GM20431 (cell line): ENCODE data around the gene TMPRSS3.

ENCODE experiments used
- in situ Hi-C: fragments of 300-500 bp; cut with MseI, MboI; formaldehyde crosslinking; loops from one replicate; pipeline ENCODE4 v1.15.0; 2020; ENCODE audit warnings: low sequenced_read_pairs; ENCODE audit not compliant: unreplicated experiment

TMPRSS3 gene

DNA sequence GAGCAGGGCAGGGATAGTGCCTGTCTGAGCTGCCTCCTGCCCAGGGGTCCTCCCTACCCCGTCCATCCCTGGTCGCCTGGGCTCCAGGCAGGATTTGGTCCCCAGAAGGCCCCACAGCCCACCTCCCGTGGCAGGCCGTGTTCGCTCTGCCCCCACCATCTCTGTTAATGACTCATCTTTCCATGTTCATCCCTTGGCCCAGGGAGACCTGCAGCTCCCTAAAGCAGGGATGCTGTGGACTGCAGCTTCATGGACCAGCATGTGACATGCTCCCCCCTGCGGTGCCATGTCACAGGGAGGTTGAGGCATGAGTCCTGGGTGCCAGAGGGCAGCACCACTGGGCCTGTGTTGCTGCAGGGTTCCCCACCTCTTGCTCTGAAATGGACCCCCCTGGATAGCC lies 34.7 kb upstream of the TMPRSS3 start:
- in situ Hi-C loops: loop anchor here (25.0 kb wide), 1 partner anchor 268 kb away; no protein-coding TSS in a partner anchor

DNA sequence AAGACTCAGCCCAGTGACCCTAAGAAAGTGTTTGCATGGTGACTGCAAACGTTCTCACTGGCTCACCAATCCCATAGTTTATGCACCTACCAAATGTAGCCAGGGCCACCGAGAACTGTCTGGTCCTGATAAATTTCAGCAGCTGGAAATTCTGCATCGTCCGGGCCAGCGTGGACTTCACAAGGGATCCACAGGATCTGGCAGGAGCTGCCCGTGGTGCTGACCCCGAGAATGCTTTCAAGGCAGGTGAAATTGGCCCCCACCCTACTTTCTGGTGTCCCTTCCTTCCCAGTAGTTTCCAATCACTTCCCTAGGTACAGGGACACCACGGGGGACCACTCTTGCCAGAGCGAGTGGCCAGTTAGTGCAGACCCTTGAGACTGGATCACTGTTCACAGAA lies 34.0 kb upstream of the TMPRSS3 start:
- in situ Hi-C loops: loop anchor here (25.0 kb wide), 1 partner anchor 268 kb away; no protein-coding TSS in a partner anchor

DNA sequence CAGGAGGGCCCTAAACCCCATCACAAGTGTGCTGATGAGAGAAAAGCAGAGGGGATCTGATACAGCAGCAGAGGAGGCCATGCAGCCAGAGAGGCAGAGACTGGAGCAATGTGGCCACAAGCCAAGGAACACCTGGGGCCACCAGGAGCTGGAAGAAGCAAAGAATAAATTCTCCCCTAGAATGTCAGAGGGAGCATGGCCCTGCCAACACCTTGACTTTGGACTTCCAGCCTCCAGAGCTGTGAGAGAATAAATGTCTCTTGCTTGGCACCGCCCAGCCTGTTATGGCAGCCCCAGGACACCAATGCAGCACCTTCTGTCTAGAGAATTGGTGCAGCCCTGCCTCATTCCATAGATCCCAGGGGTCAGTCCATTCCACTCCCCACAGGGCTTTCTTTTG lies 33.2 kb upstream of the TMPRSS3 start:
- in situ Hi-C loops: loop anchor here (25.0 kb wide), 1 partner anchor 267 kb away; no protein-coding TSS in a partner anchor

DNA sequence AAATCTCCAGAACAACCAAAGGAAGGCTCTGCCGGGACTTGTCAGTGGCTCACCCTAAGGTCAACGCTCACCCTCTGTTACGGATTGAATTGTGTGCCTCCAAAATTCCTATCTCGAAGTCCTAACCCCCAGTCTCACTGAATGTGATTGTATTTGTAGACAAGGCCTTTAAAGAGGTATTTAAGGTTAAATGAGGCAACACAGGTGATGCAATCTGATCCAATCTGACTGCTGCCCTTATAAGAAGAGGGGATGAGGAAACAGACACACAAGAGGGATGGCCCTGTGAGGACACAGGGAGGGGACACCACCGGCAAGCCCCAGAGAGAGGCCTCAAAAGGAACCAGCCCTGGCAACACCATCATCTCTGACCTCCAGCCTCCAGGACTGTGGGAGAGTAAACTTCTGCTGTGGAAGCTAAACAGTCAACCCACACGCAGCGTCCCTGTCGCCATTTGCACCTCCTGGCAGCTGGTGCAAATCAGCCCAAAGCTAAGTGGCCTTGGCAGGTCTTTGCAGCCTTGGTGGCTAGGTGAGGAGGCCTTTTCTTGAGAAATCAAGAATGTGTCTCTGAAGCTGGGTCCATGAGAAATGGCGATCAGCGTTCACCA lies 32.1 kb upstream of the TMPRSS3 start:
- in situ Hi-C loops: loop anchor here (25.0 kb wide), 1 partner anchor 266 kb away; no protein-coding TSS in a partner anchor

DNA sequence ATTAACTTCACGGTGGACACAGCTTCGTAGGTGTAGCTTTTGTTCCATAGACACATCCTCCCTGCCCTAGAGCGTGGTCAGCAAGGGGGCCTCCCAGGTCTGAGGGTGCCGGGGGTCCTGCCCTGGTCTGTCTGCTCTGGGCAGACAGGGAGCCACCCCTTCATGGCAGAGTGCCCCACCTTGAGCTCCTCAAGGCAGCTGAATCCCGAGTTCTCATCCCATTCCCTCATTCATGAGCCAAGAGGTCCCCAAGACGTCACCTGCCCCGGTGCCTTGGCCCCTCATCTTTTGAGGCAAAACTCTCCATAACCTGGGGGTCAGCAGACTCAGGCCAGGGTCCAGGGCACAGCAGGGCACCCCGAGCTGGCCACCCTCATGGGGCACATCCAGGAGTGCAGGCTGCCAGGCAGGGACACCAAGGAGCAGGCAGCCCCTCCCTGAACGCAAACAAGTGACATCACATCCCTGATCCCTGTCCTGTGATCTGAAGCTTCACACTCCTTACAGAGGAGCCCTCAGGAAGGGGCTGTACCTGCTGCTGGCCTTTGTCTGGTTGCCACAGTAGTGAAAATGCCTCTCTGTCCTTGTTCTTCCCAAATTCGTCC lies 31.1 kb upstream of the TMPRSS3 start:
- in situ Hi-C loops: loop anchor here (25.0 kb wide), 1 partner anchor 265 kb away; no protein-coding TSS in a partner anchor

DNA sequence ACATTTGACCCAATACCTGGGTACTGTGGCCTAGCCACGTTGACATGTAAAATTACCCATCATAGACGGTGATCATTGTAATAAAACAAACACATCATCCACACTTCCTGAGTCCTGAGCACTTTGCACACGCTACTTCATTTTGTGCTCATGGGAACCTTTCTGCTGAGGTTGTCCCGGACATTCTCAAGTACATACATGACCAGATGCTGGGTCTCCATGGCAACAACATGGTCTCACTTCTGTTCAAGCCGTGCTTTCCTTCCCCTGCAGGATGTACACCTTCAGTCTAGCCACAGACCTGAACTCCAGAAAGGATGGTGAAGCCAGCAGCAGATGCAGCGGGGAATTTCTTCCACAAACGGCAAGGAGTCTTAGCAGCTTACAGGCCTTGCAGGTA lies 30.6 kb upstream of the TMPRSS3 start:
- in situ Hi-C loops: loop anchor here (25.0 kb wide), 1 partner anchor 264 kb away; no protein-coding TSS in a partner anchor

DNA sequence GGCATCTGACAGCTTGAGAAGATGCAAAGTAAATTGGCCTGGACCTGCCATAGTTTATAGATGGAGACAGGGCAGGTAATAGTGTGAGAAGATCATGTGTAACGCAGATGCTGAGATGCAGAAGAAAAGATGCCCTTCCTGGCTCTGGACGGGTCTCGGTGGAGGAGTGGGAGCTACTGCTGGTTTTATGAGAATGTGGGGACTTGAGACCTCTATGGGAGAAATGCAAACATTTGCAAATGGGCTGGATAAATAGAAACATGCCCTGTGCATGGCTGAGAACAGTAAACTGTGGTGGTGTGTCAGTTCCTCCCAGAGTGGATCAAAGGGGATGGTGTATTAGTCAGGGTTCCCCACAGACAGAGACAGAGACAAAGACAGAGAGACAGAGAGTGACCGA lies 29.7 kb upstream of the TMPRSS3 start:
- in situ Hi-C loops: loop anchor here (25.0 kb wide), 1 partner anchor 263 kb away; no protein-coding TSS in a partner anchor

DNA sequence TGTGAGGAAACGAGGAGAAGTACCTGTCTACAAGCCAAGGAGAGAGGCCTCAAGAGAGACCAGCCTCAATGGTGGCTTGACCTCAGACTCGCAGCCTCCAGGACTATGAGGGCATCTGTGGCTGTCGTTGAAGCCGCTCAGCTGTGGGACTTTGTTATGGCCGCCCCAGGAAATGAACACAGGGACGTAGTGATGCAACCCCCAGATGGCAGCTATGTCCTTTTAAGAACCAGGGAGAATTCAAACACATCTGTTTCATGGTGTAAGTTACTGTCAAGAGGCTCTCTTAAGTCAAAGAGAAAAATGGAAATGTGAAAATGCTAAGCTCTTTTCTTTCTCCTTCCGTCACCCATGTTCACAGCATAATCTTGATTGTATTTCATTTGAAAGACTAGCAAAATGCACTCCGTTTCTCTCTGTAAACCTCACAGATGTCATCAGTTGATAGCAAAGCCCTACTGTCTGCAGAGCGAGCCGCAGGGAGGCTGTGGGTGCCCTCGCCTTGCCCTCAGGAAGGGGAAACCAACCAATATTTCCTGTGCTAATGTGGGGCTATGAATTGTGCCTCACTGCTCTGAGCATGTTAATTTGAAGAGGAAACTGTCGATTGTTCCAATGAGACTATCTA lies 29.2 kb upstream of the TMPRSS3 start:
- in situ Hi-C loops: loop anchor here (25.0 kb wide), 1 partner anchor 263 kb away; no protein-coding TSS in a partner anchor

DNA sequence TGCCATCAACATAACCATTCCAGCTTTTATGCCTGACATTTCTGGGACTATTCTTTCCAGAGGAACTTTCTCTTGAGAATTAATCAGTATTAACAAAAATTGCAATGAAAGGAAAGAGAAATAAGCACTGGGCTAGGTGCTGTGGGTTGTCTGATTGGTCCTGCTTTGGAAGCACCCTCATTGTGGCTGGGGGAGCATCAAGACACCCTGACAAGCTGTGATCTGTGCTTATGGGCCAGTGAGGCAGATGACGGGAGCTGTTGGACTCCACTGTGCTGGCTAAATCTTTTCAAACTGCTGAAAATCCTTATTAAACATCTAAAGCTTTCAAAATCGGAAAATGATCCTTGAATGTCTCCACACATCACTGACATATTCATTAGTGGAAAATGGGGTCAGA lies 27.8 kb upstream of the TMPRSS3 start:
- in situ Hi-C loops: no loop called here

DNA sequence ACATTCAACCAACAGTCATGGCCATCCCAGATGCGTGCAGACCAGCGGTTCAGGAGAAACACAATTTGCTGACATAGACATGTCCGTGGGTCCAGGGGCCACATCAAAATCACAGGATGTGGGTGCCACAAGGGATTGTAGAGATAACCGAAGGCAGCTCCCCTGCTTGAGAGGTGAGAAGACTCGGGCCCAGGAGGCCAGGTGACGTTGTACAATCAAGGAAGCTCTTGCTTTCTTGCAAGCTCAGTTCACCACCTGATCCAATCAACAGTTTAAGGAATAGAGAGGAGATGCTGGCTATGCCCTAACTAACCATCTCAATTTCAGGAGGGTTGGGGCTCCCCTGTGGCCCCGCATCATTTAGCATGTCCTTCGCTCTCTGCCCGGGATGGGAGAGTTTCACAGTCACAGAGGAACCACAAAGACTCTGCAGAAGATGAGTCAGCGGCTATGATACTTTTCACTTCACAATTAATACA lies 27.4 kb upstream of the TMPRSS3 start:
- in situ Hi-C loops: no loop called here

DNA sequence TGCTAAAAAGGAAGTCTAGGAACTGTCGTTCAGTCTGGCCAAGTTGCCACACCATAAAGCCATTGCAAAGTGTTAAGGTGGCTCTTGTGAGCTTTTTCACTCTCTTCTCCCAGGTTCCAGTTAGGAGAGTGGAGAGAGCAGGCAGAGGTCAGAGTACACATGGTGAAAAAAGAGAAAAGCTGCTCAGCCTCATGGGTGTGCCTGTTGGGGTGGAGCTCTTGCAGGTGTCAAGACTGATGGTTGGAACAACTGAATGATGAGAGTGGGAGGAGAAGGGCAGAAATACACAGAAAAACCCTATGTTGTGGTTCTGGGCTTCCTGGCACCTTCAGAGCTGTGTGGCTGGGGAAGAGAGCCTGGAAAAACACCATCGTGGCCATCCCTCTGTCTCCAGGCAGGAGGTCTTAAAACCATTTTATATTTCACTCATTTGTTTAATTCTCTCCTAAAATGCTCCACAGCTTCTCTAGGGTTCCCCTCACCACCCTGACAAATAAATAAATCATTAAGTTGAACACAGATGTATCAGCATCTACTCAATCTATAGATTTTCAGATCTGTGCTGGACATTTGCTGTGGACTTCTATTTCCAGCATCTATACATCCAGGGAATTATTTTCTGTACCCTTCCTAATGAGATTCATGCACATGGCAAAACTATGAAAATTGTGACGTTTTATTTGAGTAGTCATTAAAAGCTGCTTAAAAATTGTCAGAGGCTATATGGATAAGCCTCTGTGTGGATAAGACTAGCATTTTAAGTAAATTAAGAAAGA lies 25.4 kb upstream of the TMPRSS3 start:
- in situ Hi-C loops: no loop called here

DNA sequence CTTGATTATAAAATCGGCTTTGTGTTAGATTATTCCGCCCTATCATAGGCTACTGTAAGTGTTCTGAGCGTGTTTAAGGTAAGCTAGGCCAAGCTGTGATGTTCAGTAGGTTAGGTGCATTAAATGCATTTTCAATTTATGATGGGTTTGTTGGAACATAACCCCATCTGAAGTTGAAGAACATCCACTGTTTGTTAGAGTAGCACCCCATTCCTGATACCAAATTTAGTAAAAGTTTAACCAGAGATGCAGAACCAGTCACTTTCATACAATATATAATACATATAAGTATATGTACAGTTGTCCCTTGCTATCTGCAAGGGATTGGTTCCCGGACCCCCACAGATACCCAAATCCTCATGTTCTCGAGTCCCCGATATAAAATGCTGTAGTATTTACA lies 24.0 kb upstream of the TMPRSS3 start:
- in situ Hi-C loops: no loop called here

DNA sequence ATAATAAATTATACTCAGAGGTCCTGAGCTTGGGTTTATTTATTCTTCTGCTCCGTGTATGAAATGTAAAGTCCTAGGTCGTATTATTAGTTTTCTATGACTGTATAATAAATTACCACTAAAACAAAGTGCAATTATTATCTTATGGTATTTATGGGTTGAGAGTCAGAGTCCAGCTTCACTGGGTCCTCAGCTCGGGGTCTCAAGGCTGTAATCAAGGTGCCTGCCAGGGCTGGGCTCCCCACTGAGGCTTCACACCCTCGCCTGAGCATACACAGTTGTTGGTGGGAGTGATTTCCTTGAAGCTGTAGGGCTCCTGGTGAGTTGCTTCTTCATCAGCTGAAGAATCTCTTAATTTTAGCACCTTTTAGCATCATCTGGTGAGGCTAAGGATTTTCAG lies 23.0 kb upstream of the TMPRSS3 start:
- in situ Hi-C loops: no loop called here

DNA sequence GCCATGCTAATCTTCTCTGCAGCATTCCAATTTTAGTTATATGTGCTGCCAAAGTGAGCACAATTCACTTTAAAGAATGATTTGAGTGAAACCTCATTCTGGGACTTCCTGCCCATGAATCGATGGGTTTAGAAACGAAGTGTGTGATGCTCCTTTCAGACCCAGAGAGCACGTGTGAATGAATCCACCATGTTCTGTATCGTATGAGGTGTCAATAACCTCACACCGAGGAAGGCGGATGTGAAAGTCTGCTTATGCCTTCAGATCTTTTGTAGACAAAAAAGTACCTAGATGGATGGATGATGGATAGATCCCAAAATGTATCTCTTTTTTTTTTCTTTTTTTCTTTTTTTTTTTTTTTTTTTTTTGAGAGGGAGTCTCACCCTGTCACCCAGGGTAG lies 21.7 kb upstream of the TMPRSS3 start:
- in situ Hi-C loops: no loop called here

DNA sequence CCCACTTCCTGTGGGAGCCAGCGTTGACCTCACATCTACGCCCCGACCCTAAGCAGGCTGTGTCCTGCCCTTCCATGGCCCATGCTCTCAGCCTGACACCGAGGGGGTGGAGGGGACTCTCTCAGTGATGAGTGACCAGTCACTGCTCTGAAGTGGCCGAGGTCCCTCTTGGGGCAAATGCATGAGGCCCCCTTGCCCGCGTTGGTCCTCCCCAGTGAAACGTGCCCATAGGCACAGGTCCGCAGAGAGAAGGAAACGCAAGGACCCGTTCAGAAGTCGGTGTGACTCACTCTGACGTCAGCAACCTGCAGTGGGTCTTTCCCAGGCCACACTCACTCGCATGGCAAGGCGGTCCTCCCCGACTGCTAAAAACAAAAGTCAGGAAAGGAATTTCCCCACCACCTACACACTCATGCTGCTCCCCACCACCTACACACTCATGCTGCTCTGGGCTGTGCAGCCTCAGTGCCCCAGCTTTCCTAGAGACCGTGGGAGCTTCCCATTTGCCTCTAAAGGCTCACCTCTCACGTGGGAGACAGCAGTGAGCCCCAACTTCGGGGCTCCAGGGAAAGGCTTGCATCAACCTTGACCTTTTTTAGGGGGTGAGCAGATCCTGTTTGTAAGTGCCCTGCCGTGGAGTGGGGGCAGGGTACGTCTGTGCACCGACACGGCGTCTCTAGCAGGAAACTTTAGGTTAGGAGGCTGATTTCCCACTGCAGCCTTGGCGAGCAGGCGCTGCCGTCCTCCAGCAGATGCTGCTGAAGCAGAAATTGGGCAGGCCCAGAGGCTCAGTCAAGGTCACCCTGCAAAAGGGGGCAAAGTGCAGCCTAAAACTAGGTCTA lies 19.3 kb upstream of the TMPRSS3 start:
- in situ Hi-C loops: no loop called here

DNA sequence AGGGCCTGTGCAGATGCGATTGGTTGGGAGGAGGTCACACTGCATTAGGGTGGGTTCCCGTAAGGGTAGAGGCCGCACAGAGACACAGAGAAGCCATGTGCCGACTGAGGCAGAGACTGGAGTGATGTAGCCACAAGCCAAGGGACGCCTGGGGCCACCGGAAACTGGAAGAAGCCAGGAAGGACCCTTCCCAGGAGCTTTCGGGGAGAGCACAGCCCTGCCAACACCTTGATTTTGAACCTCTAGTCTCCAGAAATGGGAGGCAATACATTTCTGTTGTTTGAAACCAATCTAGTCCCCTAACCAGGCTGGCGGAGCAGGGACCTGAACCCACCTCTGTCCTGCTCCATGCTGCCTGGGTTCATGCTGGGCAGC lies 18.7 kb upstream of the TMPRSS3 start:
- in situ Hi-C loops: no loop called here

DNA sequence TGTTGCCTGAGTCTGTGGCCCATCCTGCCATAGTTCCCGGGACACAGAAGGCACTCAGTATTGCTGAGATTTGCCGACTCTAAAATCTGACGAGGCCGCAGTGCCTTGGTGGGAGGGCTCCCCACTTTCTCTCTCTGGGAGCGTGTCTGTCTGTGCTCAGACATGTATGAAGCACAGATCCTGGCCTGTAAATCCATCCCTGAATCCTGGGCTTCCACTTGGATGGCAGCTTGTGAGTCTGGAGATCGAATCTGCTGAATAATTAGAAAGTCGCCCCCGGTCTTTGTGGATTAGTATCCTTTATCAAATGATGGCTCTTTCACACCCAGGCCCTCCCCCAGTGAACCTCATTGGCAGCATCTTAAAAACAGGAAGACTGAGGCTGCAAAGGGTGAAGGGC lies 18.2 kb upstream of the TMPRSS3 start:
- in situ Hi-C loops: no loop called here

DNA sequence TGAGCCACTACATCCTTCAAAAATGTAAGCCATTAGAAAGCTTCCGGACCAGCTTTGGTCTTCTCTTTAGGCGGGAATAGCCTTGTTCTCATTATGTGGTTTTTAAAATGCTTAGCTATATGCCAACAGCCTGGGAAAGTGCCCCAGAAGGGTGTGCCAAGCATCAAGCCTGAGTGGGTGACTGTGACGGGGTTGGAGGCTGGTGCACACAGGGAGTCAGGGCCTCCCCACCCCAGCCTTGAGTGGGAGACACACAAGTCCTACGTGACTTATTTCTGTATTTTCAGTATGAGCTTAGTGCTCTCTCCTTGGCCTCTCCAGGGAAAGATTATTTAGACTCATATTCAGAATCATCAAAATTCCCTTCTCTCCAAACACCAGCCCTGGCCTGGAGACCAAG lies 17.6 kb upstream of the TMPRSS3 start:
- in situ Hi-C loops: no loop called here

DNA sequence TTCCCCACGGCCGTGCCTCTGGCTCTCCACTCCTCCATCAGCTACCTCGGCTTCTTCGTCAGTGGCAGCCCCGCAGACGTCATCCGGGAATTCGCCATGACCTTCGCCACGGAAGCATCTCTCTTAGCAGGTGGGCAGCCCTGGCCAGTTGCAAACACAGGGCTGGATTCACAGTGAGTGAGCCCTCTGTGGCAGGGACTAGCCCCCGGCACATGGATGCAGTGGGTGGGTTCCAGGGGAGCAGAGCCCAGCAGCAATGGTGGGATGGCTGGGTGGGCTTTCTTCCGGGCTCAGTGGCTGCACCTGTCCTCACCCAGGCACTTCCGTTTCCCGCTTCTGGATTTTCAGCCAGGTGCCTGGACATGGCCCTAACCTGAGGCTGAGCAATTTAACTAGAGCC lies 17.2 kb upstream of the TMPRSS3 start:
- in situ Hi-C loops: no loop called here

DNA sequence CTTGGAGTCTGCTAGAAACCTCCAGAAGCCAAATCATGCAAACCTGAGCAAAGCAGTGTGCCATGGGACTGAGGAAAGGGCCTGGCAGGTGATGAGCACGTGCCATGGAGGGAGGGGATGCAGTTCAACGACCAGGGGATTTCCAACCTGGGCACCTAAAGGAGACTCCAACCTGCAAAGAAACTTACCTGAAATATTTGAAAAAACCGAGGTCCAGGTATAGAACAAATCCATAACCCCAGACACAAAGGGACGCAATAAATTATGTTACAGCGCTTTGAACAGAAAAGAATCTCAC lies 16.7 kb upstream of the TMPRSS3 start:
- in situ Hi-C loops: no loop called here
